Endothelial cell of umbilical vein (primary cell): ENCODE results near the gene GPRC6A. TPM values are rescaled to one million over a fixed set of nuclear protein-coding genes. Genes with fewer than 3 reads are reported as not detected.

ENCODE experiments used
- BruUV-seq: library from RNA; stranded (reverse); fragments of 400-500 nt; replicated peaks from 2 replicates; lab custom pipeline; 2021; lab: Mats Ljungman, UMichigan
- CTCF ChIA-PET: fragments of 300-600, 350-600 bp; sonication (Branson Sonifier 250); formaldehyde crosslinking; loops from one replicate; lab custom pipeline; 2021; ENCODE audit warnings: antibody characterized with exemption, inconsistent platforms; lab: Charles Lee
- POLR2A ChIA-PET: fragments of 300-600, 350-600 bp; sonication (Branson Sonifier 250); formaldehyde crosslinking; loops from one replicate; lab custom pipeline; 2021; ENCODE audit warnings: antibody characterized with exemption, inconsistent platforms; lab: Charles Lee
- DNase-seq: peaks from one replicate; pipeline ENCODE4 v3.0.0-alpha.2; 2011; ENCODE audit warnings: low read depth, low spot score
- FAIRE-seq: peaks from 2 replicates; lab custom pipeline; 2011; peaks lifted over from hg19 to GRCh38; lab: Jason Lieb, UNC
- H2AFZ ChIP-seq: 2 replicates; pipeline ENCODE4 v1.6.0; 2012; ENCODE audit warnings: low read depth, low read length, control low read depth, inconsistent platforms
- H3K27ac ChIP-seq: 2 replicates; pipeline ENCODE4 v1.5.1; 2011; ENCODE audit warnings: low read depth, mild to moderate bottlenecking, control low read depth, low read length, moderate library complexity; ENCODE audit not compliant: insufficient read depth
- H3K27me3 ChIP-seq, 2 experiments: 2 replicates each; pipeline versions ENCODE4 v1.6.0 to v1.6.1; 2011; ENCODE audit warnings: low read length in 2 of 2, mixed read lengths in 1 of 2; ENCODE audit not compliant: control insufficient read depth in 2 of 2, insufficient read depth in 2 of 2
- H3K36me3 ChIP-seq, 2 experiments: 2 replicates in 1 of 2; 3 replicates in 1 of 2; pipeline ENCODE4 v1.5.1; 2011; ENCODE audit warnings: low read length in 2 of 2, mild to moderate bottlenecking in 1 of 2, moderate library complexity in 1 of 2; ENCODE audit not compliant: control insufficient read depth in 2 of 2, insufficient read depth in 2 of 2; ENCODE audit errors: extremely low read depth in 1 of 2
- H3K4me1 ChIP-seq: 3 replicates; pipeline ENCODE4 v1.5.1; 2011; ENCODE audit warnings: mild to moderate bottlenecking, low read length; ENCODE audit not compliant: control insufficient read depth, insufficient read depth; ENCODE audit errors: extremely low read depth
- H3K4me2 ChIP-seq: 2 replicates; pipeline ENCODE4 v1.6.1; 2011; ENCODE audit warnings: low read length, control low read depth, mixed read lengths; ENCODE audit not compliant: insufficient read depth
- H3K4me3 ChIP-seq, 3 experiments: fragments of 200-600 bp in 1 of 3; sonication (generic), shearing (Covaris generic) in 1 of 3; replicated peaks in 1 of 3; 2 replicates each; pipeline ENCODE4 v1.5.1; 2011 to 2016; ENCODE audit warnings: control low read depth in 3 of 3, low read length in 3 of 3, mild to moderate bottlenecking in 2 of 3, inconsistent platforms in 1 of 3, low read depth in 1 of 3, moderate library complexity in 1 of 3; ENCODE audit not compliant: insufficient read depth in 1 of 3
- H3K79me2 ChIP-seq: 2 replicates; pipeline ENCODE4 v1.6.0; 2012; ENCODE audit warnings: low read length, inconsistent platforms; ENCODE audit not compliant: control insufficient read depth, insufficient read depth
- H3K9ac ChIP-seq: replicated peaks from 2 replicates; pipeline ENCODE3; 2011; ENCODE audit warnings: low read length, control low read depth; ENCODE audit not compliant: insufficient read depth; ENCODE audit errors: extremely low read depth
- H3K9me1 ChIP-seq: replicated peaks from 3 replicates; pipeline ENCODE4 v1.6.0; 2011; ENCODE audit warnings: mild to moderate bottlenecking, low read length; ENCODE audit not compliant: control insufficient read depth, insufficient read depth; ENCODE audit errors: extremely low read depth
- H3K9me3 ChIP-seq: replicated peaks from 2 replicates; pipeline ENCODE4 v1.5.1; 2012; ENCODE audit warnings: low read length, inconsistent platforms; ENCODE audit not compliant: control insufficient read depth, insufficient read depth
- H4K20me1 ChIP-seq: replicated peaks from 2 replicates; pipeline ENCODE3; 2011; ENCODE audit warnings: mild to moderate bottlenecking, low read length; ENCODE audit not compliant: control insufficient read depth, insufficient read depth; ENCODE audit errors: extremely low read depth
- EZH2 ChIP-seq: IDR thresholded peaks from 2 replicates; pipeline ENCODE4 v1.6.1; 2012; ENCODE audit warnings: borderline replicate concordance, low read depth, mild to moderate bottlenecking, moderate library complexity, low read length, inconsistent platforms; ENCODE audit not compliant: severe bottlenecking
- FOS ChIP-seq: IDR thresholded peaks from 2 replicates; pipeline ENCODE4 v1.6.1; 2011; ENCODE audit warnings: mild to moderate bottlenecking, low read length, moderate library complexity, borderline replicate concordance; ENCODE audit not compliant: insufficient read depth
- GATA2 ChIP-seq: IDR thresholded peaks from 2 replicates; pipeline ENCODE4 v1.7.0; 2011; ENCODE audit warnings: low read depth, mild to moderate bottlenecking, moderate library complexity, mixed read lengths, low read length; ENCODE audit not compliant: insufficient read length, insufficient read depth
- JUN ChIP-seq: IDR thresholded peaks from 2 replicates; pipeline ENCODE4 v1.6.1; 2011; ENCODE audit warnings: borderline replicate concordance, low read depth; ENCODE audit not compliant: insufficient read length, insufficient read depth
- MYC ChIP-seq: IDR thresholded peaks from one replicate; pipeline ENCODE4 v1.6.1; 2011; ENCODE audit warnings: mild to moderate bottlenecking, low read depth, low read length
- POLR2AphosphoS5 ChIP-seq: IDR thresholded peaks from 2 replicates; pipeline ENCODE4 v1.6.1; 2012; ENCODE audit warnings: low read depth, mild to moderate bottlenecking, control low read depth, low read length, moderate library complexity; ENCODE audit not compliant: insufficient read depth
- dilution Hi-C: fragments of 300-500 bp; cut with MboI; formaldehyde crosslinking; loops from one replicate; pipeline ENCODE4 v1.15.0; 2019; ENCODE audit warnings: low sequenced_read_pairs; ENCODE audit not compliant: extremely low pct_ligation_motif_present
- intact Hi-C: fragments of 100-400 bp; cut with micrococcal nuclease; formaldehyde crosslinking; loops from one replicate; pipeline ENCODE4 v1.10.0; 2022
- polyA plus RNA-seq, 4 experiments: library from polyadenylated mRNA; depleted of rRNA in 3 of 4; stranded (reverse) in 3 of 4; unstranded in 1 of 4; fragments of >200 nt; gene quantifications; 2 replicates each; pipeline versions ENCODE4 v1.2.1 to v1.2.3, GENCODE V29; 2011 to 2012; ENCODE audit warnings: missing spikeins in 1 of 4
- total RNA-seq: library from RNA; stranded (reverse); gene quantifications from 2 replicates; pipeline ENCODE4 v1.2.3, GENCODE V29; 2021
- TF ChIP-seq, protein P1 (sequence below): IDR thresholded peaks from 2 replicates; pipeline ENCODE4 v1.6.1; 2011; ENCODE audit not compliant: insufficient read depth, insufficient read length
- TF ChIP-seq, protein P2 (sequence below), 2 donors: IDR thresholded peaks; 1 replicate in 1 of 2; 2 replicates in 1 of 2; pipeline ENCODE4 v1.5.1; 2011; ENCODE audit warnings: low read length in 2 of 2, mild to moderate bottlenecking in 2 of 2, moderate library complexity in 2 of 2, control low read depth in 1 of 2, inconsistent platforms in 1 of 2, low read depth in 1 of 2; ENCODE audit not compliant: insufficient read depth in 1 of 2; ENCODE audit errors: extremely low read depth in 1 of 2

The GPRC6A gene
- total and polyA plus RNA-seq, 2 donors (not counting 3 experiments of a cell fraction or from before 2014, with no cell fraction given), result not detected

DNA sequence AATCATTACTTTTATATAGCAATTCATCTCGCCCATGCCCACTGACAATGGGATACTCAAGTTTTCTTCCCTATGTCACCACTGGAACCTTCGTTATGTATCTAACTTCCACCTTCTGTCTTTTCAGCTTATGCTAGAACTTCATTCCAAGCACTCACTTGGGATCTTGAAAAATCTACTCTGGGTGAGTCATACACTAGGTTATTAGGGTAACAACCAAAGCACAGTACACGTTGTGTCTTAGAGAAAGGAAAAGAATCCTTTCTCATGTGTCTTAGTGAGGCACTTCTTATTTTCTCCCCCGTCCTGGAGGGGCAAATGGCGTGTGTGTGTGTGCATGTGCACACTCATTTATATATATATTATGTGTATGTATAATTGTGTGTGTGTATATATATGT lies 45.0 kb downstream of the GPRC6A start:
- H3K9me3 ChIP-seq, result no peaks in the 10 kb centered on the region
- H2AFZ ChIP-seq, result no peak overlapping the region
- no peaks in the 10 kb centered on the region for H3K9me1 ChIP-seq
- H3K79me2 ChIP-seq, result no peaks in the 10 kb centered on the region
- no peak for DNase-seq
- TF ChIP-seq JUN, result no peak
- TF ChIP-seq MYC, result no peak
- TF ChIP-seq, protein P1, sequence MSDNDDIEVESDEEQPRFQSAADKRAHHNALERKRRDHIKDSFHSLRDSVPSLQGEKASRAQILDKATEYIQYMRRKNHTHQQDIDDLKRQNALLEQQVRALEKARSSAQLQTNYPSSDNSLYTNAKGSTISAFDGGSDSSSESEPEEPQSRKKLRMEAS, result no peak
- no peak for TF ChIP-seq GATA2
- TF ChIP-seq EZH2, result no peak
- TF ChIP-seq, protein P2, sequence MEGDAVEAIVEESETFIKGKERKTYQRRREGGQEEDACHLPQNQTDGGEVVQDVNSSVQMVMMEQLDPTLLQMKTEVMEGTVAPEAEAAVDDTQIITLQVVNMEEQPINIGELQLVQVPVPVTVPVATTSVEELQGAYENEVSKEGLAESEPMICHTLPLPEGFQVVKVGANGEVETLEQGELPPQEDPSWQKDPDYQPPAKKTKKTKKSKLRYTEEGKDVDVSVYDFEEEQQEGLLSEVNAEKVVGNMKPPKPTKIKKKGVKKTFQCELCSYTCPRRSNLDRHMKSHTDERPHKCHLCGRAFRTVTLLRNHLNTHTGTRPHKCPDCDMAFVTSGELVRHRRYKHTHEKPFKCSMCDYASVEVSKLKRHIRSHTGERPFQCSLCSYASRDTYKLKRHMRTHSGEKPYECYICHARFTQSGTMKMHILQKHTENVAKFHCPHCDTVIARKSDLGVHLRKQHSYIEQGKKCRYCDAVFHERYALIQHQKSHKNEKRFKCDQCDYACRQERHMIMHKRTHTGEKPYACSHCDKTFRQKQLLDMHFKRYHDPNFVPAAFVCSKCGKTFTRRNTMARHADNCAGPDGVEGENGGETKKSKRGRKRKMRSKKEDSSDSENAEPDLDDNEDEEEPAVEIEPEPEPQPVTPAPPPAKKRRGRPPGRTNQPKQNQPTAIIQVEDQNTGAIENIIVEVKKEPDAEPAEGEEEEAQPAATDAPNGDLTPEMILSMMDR (IDR thresholded peaks at IDR 0.05; ENCODE audit: extremely low read depth in 1 of 2, insufficient read depth in 1 of 2, low read depth in 1 of 2, low read length in 2 of 2), result no peak
- no peak for TF ChIP-seq POLR2AphosphoS5
- no peak for TF ChIP-seq FOS
- dilution Hi-C loops, result no loop called here
- H3K4me3 ChIP-seq, result no peak overlapping the region
- H3K4me1 ChIP-seq, result no peaks in the 10 kb centered on the region
- H3K36me3 ChIP-seq, result no peaks in the 10 kb centered on the region
- H3K4me2 ChIP-seq, result no peak overlapping the region
- H4K20me1 ChIP-seq, result no peaks in the 10 kb centered on the region
- no peak overlapping the region for H3K27ac ChIP-seq
- CTCF ChIA-PET, result interaction anchor here (0.6 to 1.1 kb wide), 2 partner anchors 11 to 158 kb away, joined by 3 to 4 read pairs; no protein-coding TSS in a partner anchor
- POLR2A ChIA-PET, result no interaction called here
- BruUV-seq, result no TSS peak
- H3K27me3 ChIP-seq, result peaks cover 1 to 2% of the 10 kb centered on the region in 2 experiments
- intact Hi-C loops, result no loop called here
- no peak for FAIRE-seq
- H3K9ac ChIP-seq, result no peak overlapping the region
